Stomach (tissue), 4 donors: ENCODE data around the gene ANTXR1.

Source experiments
- CTCF ChIP-seq, 7 experiments: fragments of 450-650 bp in 4 of 7; fragments of 200-600 bp in 3 of 7; sonication (generic) in 3 of 7; IDR thresholded peaks; one replicate each; pipeline ENCODE4 v1.5.1; 2016 to 2019; ENCODE audit warnings: antibody characterized with exemption in 7 of 7, control low read depth in 2 of 7, mild to moderate bottlenecking in 1 of 7
- POLR2AphosphoS5 ChIP-seq, 3 donors: sonication (generic); formaldehyde crosslinking; IDR thresholded peaks; one replicate each; pipeline ENCODE4 v1.6.1; 2016; ENCODE audit warnings: antibody characterized with exemption in 3 of 3

- TF ChIP-seq CTCF (IDR thresholded peaks at IDR 0.05) (no peak), POLR2AphosphoS5 (IDR thresholded peaks at IDR 0.05) (no peak)
These were observed 101.6 kb downstream of the ANTXR1 start for GRCh38 chr2:69114534-69114933.
